KOPT-K1 (cell line): ENCODE measurements around the gene CCDC136.

Experiments
- H3K27ac ChIP-seq: fragments of 200-600 bp; sonication (generic); 2 replicates; pipeline ENCODE4 v1.5.1; 2016; ENCODE audit warnings: antibody characterized with exemption, mild to moderate bottlenecking, low read depth, low read length; ENCODE audit not compliant: poor library complexity, severe bottlenecking
- H3K36me3 ChIP-seq: fragments of 200-600 bp; sonication (generic); 2 replicates; pipeline ENCODE4 v1.5.1; 2017; ENCODE audit warnings: antibody characterized with exemption, mild to moderate bottlenecking, low read length, moderate library complexity; ENCODE audit not compliant: insufficient read depth
- H3K9me3 ChIP-seq: fragments of 200-600 bp; sonication (generic); 2 replicates; pipeline ENCODE4 v1.5.1; 2017; ENCODE audit warnings: antibody characterized with exemption, low read length, mild to moderate bottlenecking; ENCODE audit not compliant: insufficient read depth, poor library complexity, severe bottlenecking

Gene CCDC136

GRCh38 chr7:128839751-128840177 is 48.0 kb downstream of the CCDC136 start:
- no peaks in the 10 kb centered on the region for H3K9me3 ChIP-seq
- no peaks in the 10 kb centered on the region for H3K36me3 ChIP-seq
- no peak overlapping the region for H3K27ac ChIP-seq

- no peaks in the 10 kb centered on the region for H3K9me3 ChIP-seq
- no peak overlapping the region for H3K27ac ChIP-seq
- H3K36me3 ChIP-seq: no peaks in the 10 kb centered on the region
These were observed 48.8 kb downstream of the CCDC136 start for GRCh38 chr7:128840326-128841170.

- Histone ChIP-seq H3K27ac (no peak overlapping the region), H3K36me3 (no peaks in the 10 kb centered on the region), H3K9me3 (no peaks in the 10 kb centered on the region)
These were observed 49.5 kb downstream of the CCDC136 start for GRCh38 chr7:128841171-128841690.

- no peaks in the 10 kb centered on the region for H3K36me3 ChIP-seq
- no peaks in the 10 kb centered on the region for H3K9me3 ChIP-seq
- no peak overlapping the region for H3K27ac ChIP-seq
These were observed 50.3 kb downstream of the CCDC136 start for GRCh38 chr7:128841921-128842673.

GRCh38 chr7:128842674-128843641 is 51.2 kb downstream of the CCDC136 start:
- H3K36me3 ChIP-seq: no peaks in the 10 kb centered on the region
- no peaks in the 10 kb centered on the region for H3K9me3 ChIP-seq

GRCh38 chr7:128843938-128844621 is 52.3 kb downstream of the CCDC136 start:
- no peaks in the 10 kb centered on the region for H3K36me3 ChIP-seq

More at GRCh38 chr7:128842674-128843641, 51.2 kb downstream of the CCDC136 start:
- no peak overlapping the region for H3K27ac ChIP-seq

GRCh38 chr7:128844777-128845311 is 53.1 kb downstream of the CCDC136 start:
- no peaks in the 10 kb centered on the region for H3K36me3 ChIP-seq
- H3K27ac ChIP-seq: no peak overlapping the region
- H3K9me3 ChIP-seq: no peaks in the 10 kb centered on the region

More at GRCh38 chr7:128843938-128844621, 52.3 kb downstream of the CCDC136 start:
- H3K9me3 ChIP-seq: no peaks in the 10 kb centered on the region
- no peak overlapping the region for H3K27ac ChIP-seq

- no peaks in the 10 kb centered on the region for H3K9me3 ChIP-seq
- no peak overlapping the region for H3K27ac ChIP-seq
- H3K36me3 ChIP-seq: no peaks in the 10 kb centered on the region
These were observed 53.7 kb downstream of the CCDC136 start for GRCh38 chr7:128845475-128845874.

GRCh38 chr7:128845987-128846386 is 54.2 kb downstream of the CCDC136 start:
- no peaks in the 10 kb centered on the region for H3K36me3 ChIP-seq
- no peaks in the 10 kb centered on the region for H3K9me3 ChIP-seq
- H3K27ac ChIP-seq: no peak overlapping the region

- Histone ChIP-seq H3K9me3 (no peaks in the 10 kb centered on the region), H3K36me3 (no peaks in the 10 kb centered on the region), H3K27ac (no peak overlapping the region)
These were observed 55.1 kb downstream of the CCDC136 start for GRCh38 chr7:128846781-128847444.

GRCh38 chr7:128847721-128848211 is 56.0 kb downstream of the CCDC136 start:
- Histone ChIP-seq H3K36me3 (no peaks in the 10 kb centered on the region), H3K9me3 (no peaks in the 10 kb centered on the region), H3K27ac (no peak overlapping the region)

- no peaks in the 10 kb centered on the region for H3K9me3 ChIP-seq
- H3K27ac ChIP-seq: no peak overlapping the region
- no peaks in the 10 kb centered on the region for H3K36me3 ChIP-seq
These were observed 56.8 kb downstream of the CCDC136 start for GRCh38 chr7:128848289-128849155.

GRCh38 chr7:128849156-128849515 is 57.4 kb downstream of the CCDC136 start:
- Histone ChIP-seq H3K27ac (no peak overlapping the region), H3K36me3 (no peaks in the 10 kb centered on the region), H3K9me3 (no peaks in the 10 kb centered on the region)
